ENCODE measurements around the gene IGFBP6. TPM values are rescaled to one million over a fixed set of nuclear protein-coding genes. Genes with fewer than 3 reads are reported as not detected.

The IGFBP6 gene
- total RNA-seq, 1 donor from 2014 or later: 81.6 TPM

DNA sequence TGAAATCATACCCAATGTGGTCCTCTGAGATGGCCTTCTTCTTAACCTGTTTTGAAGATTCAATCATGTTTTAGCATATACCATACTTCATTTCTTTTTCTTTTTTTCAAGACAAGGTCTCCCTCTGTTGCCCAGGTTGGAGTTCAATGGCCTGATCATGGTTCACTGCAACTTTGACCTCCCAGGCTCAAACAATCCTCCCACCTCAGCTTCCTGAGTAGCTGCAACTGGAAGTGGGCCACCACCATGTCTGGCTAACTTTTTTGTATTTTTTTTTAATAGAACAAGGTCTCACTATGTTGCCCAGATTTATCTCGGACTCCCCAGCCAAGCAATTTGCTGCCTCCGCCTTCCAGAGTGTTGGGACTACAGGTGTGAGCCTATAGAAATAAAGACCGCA is 36.3 kb downstream of the IGFBP6 start:
- Histone ChIP-seq H3K36me3 (ENCODE audit: control insufficient read depth, insufficient read depth, low read length) (no peaks in the 10 kb centered on the region), H3K4me3 (ENCODE audit: low read depth, low read length) (no peak overlapping the region), H3K27me3 (ENCODE audit: control insufficient read depth, insufficient read depth, low read length) (no peaks in the 10 kb centered on the region)
- FAIRE-seq: no peak
- DNase-seq (ENCODE audit: low read depth): no peak
- TF ChIP-seq CTCF (IDR thresholded peaks at IDR 0.05; ENCODE audit: insufficient read depth, low read length, severe bottlenecking): no peak

DNA sequence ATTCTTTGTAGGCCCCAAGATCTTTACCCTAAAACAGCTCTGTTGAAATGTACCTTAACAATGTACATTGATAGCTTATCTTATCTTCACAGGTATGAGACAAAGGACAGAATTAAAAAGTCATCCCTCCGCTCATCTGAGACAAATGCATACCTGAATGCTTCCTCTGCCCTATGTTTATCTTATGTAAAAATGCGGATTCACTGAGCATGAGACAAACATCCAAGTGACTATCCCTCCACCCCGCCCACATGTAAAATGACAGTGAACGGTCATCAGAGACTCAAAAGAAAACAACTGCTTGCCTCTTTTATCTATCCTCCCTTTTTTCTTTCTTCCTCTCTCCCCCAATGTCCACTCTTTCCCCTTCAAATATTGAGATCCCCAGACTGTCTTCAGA is 45.9 kb downstream of the IGFBP6 start:
- no peak for TF ChIP-seq CTCF (IDR thresholded peaks at IDR 0.05; ENCODE audit: insufficient read depth, low read length, severe bottlenecking)
- no peak for DNase-seq (ENCODE audit: low read depth)
- Histone ChIP-seq H3K4me3 (ENCODE audit: low read depth, low read length) (no peak overlapping the region), H3K36me3 (ENCODE audit: control insufficient read depth, insufficient read depth, low read length) (no peaks in the 10 kb centered on the region), H3K27me3 (ENCODE audit: control insufficient read depth, insufficient read depth, low read length) (no peaks in the 10 kb centered on the region)
- no peak for FAIRE-seq

DNA sequence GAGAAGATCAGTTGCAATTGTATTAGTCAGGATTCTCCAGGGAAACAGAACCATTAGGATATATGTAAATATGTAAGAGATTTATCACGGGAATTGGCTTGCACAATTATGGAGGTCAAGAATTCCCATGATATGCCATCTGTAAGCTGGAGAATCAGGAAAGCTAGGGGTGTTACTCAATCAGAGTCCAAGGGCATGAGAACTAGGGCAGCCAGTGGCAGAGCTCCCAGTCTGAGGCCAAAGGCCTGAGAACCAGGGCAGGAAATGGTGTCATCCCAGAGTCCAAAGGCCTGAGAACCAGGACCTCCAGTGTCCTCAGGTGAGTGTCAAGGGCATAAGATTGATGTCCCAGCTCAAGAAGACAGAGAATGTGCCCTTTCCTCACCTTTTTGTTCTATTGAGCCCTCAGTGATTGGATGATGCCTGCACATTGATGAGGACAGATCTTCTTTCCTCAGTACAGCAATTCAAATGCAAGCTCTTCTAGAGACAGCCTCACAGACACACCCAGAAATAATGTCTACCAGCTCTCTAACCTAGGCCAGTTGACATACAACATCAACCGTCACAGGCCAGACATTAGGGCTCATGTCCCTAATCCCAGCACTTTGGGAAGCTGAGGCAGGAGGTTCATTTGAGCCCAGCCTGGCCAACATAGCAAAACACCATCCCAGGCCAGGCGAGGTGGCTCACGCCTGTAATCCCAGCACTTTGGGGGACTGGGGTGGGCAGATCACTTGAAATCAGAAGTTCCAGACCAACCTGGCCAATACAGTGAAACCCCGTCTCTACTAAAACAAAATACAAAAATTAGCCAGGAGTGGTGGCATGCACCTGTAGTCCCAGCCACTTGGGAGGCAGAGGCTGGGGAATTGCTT is 48.2 kb downstream of the IGFBP6 start:
- DNase-seq (ENCODE audit: low read depth) (peak; percentile 14), FAIRE-seq (no peak)
- TF ChIP-seq CTCF (IDR thresholded peaks at IDR 0.05; ENCODE audit: insufficient read depth, low read length, severe bottlenecking): no peak
- H3K36me3 ChIP-seq (ENCODE audit: control insufficient read depth, insufficient read depth, low read length): no peaks in the 10 kb centered on the region
- H3K4me3 ChIP-seq (ENCODE audit: low read depth, low read length): no peak overlapping the region
- no peaks in the 10 kb centered on the region for H3K27me3 ChIP-seq (ENCODE audit: control insufficient read depth, insufficient read depth, low read length)

- TF ChIP-seq CTCF (IDR thresholded peaks at IDR 0.05; ENCODE audit: insufficient read depth, low read length, severe bottlenecking): no peak
- Histone ChIP-seq H3K27me3 (ENCODE audit: control insufficient read depth, insufficient read depth, low read length) (no peaks in the 10 kb centered on the region), H3K4me3 (ENCODE audit: low read depth, low read length) (no peak overlapping the region), H3K36me3 (ENCODE audit: control insufficient read depth, insufficient read depth, low read length) (no peaks in the 10 kb centered on the region)
- DNase-seq (ENCODE audit: low read depth) (no peak), FAIRE-seq (no peak)
Observed at GRCh38 chr12:53147181-53147580, 49.7 kb downstream of the IGFBP6 start.

DNA sequence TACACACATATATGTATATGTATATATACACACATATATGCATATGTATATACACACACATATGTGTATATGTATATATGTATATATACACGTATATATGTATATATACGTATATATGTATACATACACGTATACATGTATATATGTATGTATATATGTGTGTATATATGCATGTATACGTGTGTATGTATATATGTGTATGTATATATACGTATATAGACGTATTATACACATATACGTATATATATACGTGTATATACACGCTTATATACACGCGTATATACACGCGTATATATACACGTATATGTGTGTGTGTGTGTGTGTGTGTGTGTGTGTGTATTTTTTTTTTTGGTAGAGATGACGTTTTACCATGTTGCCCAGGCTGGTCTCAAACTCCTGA is 50.2 kb downstream of the IGFBP6 start:
- no peak for DNase-seq (ENCODE audit: low read depth)

More for the DNA sequence above, 50.2 kb downstream of the IGFBP6 start:
- Histone ChIP-seq H3K36me3 (ENCODE audit: control insufficient read depth, insufficient read depth, low read length) (no peaks in the 10 kb centered on the region), H3K4me3 (ENCODE audit: low read depth, low read length) (no peak overlapping the region), H3K27me3 (ENCODE audit: control insufficient read depth, insufficient read depth, low read length) (no peaks in the 10 kb centered on the region)
- no peak for FAIRE-seq
- TF ChIP-seq CTCF (IDR thresholded peaks at IDR 0.05; ENCODE audit: insufficient read depth, low read length, severe bottlenecking): no peak

Measured in bronchial epithelial cell (primary cell).